CD4-positive, alpha-beta T cell (primary cell): Measurements from ENCODE around the gene P4HA3. TPM values are rescaled to one million over a fixed set of nuclear protein-coding genes. Genes with fewer than 3 reads are reported as not detected.

ENCODE experiments used
- ATAC-seq: fragments of 200-7000 bp; cut with Tn5 transposase; one replicate; pipeline ENCODE4 v1.10.0; 2022; ENCODE audit warnings: mild to moderate bottlenecking; ENCODE audit not compliant: poor library complexity
- CTCF ChIA-PET: fragments of 350-600 bp; sonication (Branson Sonifier 250); formaldehyde crosslinking; loops from one replicate; lab custom pipeline; 2021; ENCODE audit warnings: antibody characterized with exemption, inconsistent platforms; lab: Charles Lee
- POLR2A ChIA-PET: fragments of 350-600 bp; sonication (Branson Sonifier 250); formaldehyde crosslinking; loops from one replicate; lab custom pipeline; 2021; ENCODE audit warnings: antibody characterized with exemption, inconsistent platforms; lab: Charles Lee
- DNase-seq, 14 experiments: peaks; one replicate each; pipeline ENCODE4 v3.0.0-alpha.2; 2013 to 2020; ENCODE audit warnings: mixed read lengths in 2 of 14
- H3K27ac ChIP-seq, 2 donors: one replicate each; pipeline versions ENCODE4 v1.5.1 to v1.7.0; 2013; ENCODE audit warnings: low read length in 2 of 2, low read depth in 1 of 2, mild to moderate bottlenecking in 1 of 2
- H3K27me3 ChIP-seq, 2 experiments: 1 replicate in 1 of 2; 2 replicates in 1 of 2; pipeline versions ENCODE4 v1.6.1 to v1.7.0; 2013; ENCODE audit warnings: low read length in 2 of 2, control low read depth in 1 of 2, mild to moderate bottlenecking in 1 of 2, moderate library complexity in 1 of 2; ENCODE audit not compliant: insufficient read depth in 2 of 2, control insufficient read depth in 1 of 2
- H3K36me3 ChIP-seq: one replicate; pipeline ENCODE4 v1.6.1; 2013; ENCODE audit warnings: low read length, control low read depth; ENCODE audit not compliant: insufficient read depth
- H3K4me1 ChIP-seq: one replicate; pipeline ENCODE4 v1.6.1; 2013; ENCODE audit warnings: low read length, control low read depth; ENCODE audit not compliant: insufficient read depth
- H3K4me3 ChIP-seq: one replicate; pipeline ENCODE4 v1.5.1; 2013; ENCODE audit warnings: mild to moderate bottlenecking, low read length, moderate library complexity
- H3K9me3 ChIP-seq, 2 experiments: 1 replicate in 1 of 2; 2 replicates in 1 of 2; pipeline versions ENCODE4 v1.6.1 to v1.7.0; 2013; ENCODE audit warnings: low read length in 2 of 2, mild to moderate bottlenecking in 2 of 2, control low read depth in 1 of 2, moderate library complexity in 1 of 2; ENCODE audit not compliant: control insufficient read depth in 1 of 2, insufficient read depth in 1 of 2
- H3K27ac Mint-ChIP-seq: one replicate; pipeline ENCODE4 v1.8.0; 2020; ENCODE audit warnings: mixed read lengths
- H3K27me3 Mint-ChIP-seq: one replicate; pipeline ENCODE4 v1.8.0; 2021; ENCODE audit warnings: mixed read lengths
- H3K36me3 Mint-ChIP-seq: one replicate; pipeline ENCODE4 v1.8.0; 2021; ENCODE audit warnings: low read depth, mixed read lengths
- H3K4me1 Mint-ChIP-seq: one replicate; pipeline ENCODE4 v1.8.0; 2021; ENCODE audit warnings: low read depth, mixed read lengths
- H3K4me3 Mint-ChIP-seq: one replicate; pipeline ENCODE4 v1.8.0; 2020; ENCODE audit warnings: mild to moderate bottlenecking, mixed read lengths
- H3K9me3 Mint-ChIP-seq: one replicate; pipeline ENCODE4 v1.8.0; 2020; ENCODE audit warnings: mixed read lengths
- CTCF ChIP-seq: fragments of 200-600 bp; IDR thresholded peaks from one replicate; pipeline ENCODE4 v1.8.0; 2022; ENCODE audit warnings: antibody characterized with exemption, mild to moderate bottlenecking
- intact Hi-C, 2 experiments: fragments of 100-400 bp; cut with DNase I in 1 of 2; cut with micrococcal nuclease in 1 of 2; formaldehyde crosslinking; loops; one replicate each; pipeline versions ENCODE4 v1.15.1 to v1.9.0; 2023 to 2025; cut with DNase I, micrococcal nuclease
- total RNA-seq, 174 experiments: library from RNA in 2 of 174; stranded (reverse) in 2 of 174; gene quantifications; one replicate each; pipeline ENCODE4 v1.2.3 and lab custom pipeline; 2021 to 2026

P4HA3 gene
- total RNA-seq, 2 experiments from 2014 or later, result not detected

GRCh38 chr11:74354036-74354435 is 42.6 kb upstream of the P4HA3 start:
- H3K36me3 Mint-ChIP-seq, result peaks cover 64% of the 10 kb centered on the region
- TF ChIP-seq CTCF, result no peak
- no peak overlapping the region for H3K27ac Mint-ChIP-seq

GRCh38 chr11:74347381-74347780 is 35.9 kb upstream of the P4HA3 start:
- H3K27me3 ChIP-seq, result no peaks in the 10 kb centered on the region
- Mint-ChIP-seq H3K27ac (no peak overlapping the region), H3K4me1 (no peaks in the 10 kb centered on the region), H3K36me3 (peaks cover 64% of the 10 kb centered on the region), H3K9me3 (no peaks in the 10 kb centered on the region), H3K4me3 (no peak overlapping the region), H3K27me3 (no peaks in the 10 kb centered on the region)
- ChIA-PET CTCF (no interaction called here), POLR2A (no interaction called here)
- H3K9me3 ChIP-seq, result no peaks in the 10 kb centered on the region
- ATAC-seq (no peak), DNase-seq (no peak)
- intact Hi-C loops, result no loop called here
- H3K4me3 ChIP-seq, result no peak overlapping the region
- no peak overlapping the region for H3K27ac ChIP-seq
- TF ChIP-seq CTCF, result no peak
- H3K36me3 ChIP-seq, result peaks cover 35% of the 10 kb centered on the region
- H3K4me1 ChIP-seq, result no peaks in the 10 kb centered on the region

More at GRCh38 chr11:74354036-74354435, 42.6 kb upstream of the P4HA3 start:
- POLR2A ChIA-PET, result no interaction called here
- no peak overlapping the region for H3K27ac ChIP-seq
- Mint-ChIP-seq H3K4me1 (no peaks in the 10 kb centered on the region), H3K9me3 (no peaks in the 10 kb centered on the region), H3K27me3 (no peaks in the 10 kb centered on the region), H3K4me3 (no peak overlapping the region)
- no peaks in the 10 kb centered on the region for H3K4me1 ChIP-seq
- CTCF ChIA-PET, result no interaction called here
- no peaks in the 10 kb centered on the region for H3K9me3 ChIP-seq
- intact Hi-C loops, result no loop called here
- no peak overlapping the region for H3K4me3 ChIP-seq
- ATAC-seq (no peak), DNase-seq (no peak)
- H3K36me3 ChIP-seq, result peaks cover 26% of the 10 kb centered on the region
- no peaks in the 10 kb centered on the region for H3K27me3 ChIP-seq

- no peaks in the 10 kb centered on the region for H3K27me3 ChIP-seq
- no peak for ATAC-seq
- no peaks in the 10 kb centered on the region for H3K4me1 ChIP-seq
- ChIA-PET CTCF (interaction anchor here (0.7 kb wide), 1 partner anchor 393 kb away, joined by 3 read pairs; no protein-coding TSS in a partner anchor), POLR2A (no interaction called here)
- peaks cover 38% of the 10 kb centered on the region for H3K36me3 ChIP-seq
- H3K27ac ChIP-seq, result no peak overlapping the region
- Mint-ChIP-seq H3K4me3 (no peak overlapping the region), H3K36me3 (peaks cover 73% of the 10 kb centered on the region), H3K9me3 (no peaks in the 10 kb centered on the region), H3K27me3 (no peaks in the 10 kb centered on the region), H3K4me1 (no peaks in the 10 kb centered on the region), H3K27ac (no peak overlapping the region)
- no peak overlapping the region for H3K4me3 ChIP-seq
- DNase-seq, result no peak
- TF ChIP-seq CTCF, result no peak
- intact Hi-C loops, result no loop called here
- H3K9me3 ChIP-seq, result no peaks in the 10 kb centered on the region
These were observed 34.0 kb upstream of the P4HA3 start for GRCh38 chr11:74345420-74345819.
